Spinal cord (tissue), 10 donors: Measurements from ENCODE around the gene PCA3. TPM values are rescaled to one million over a fixed set of nuclear protein-coding genes. Genes with fewer than 3 reads are reported as not detected.
"Not testable (repeated sequence)": the region's sequence is repeated elsewhere in the genome, so short reads cannot be mapped to it uniquely, and the experiment has no call there.

Source experiments
- DNase-seq, 6 donors: peaks; one replicate each; pipeline versions ENCODE4 v3.0.0 to v3.0.0-alpha.2; 2013 to 2015; ENCODE audit warnings: low spot score in 6 of 6, low read depth in 4 of 6
- H3K27ac ChIP-seq: one replicate; pipeline ENCODE4 v1.5.1; 2013; ENCODE audit warnings: low read depth, low read length, control low read depth
- H3K27me3 ChIP-seq: one replicate; pipeline ENCODE4 v1.6.1; 2013; ENCODE audit warnings: low read length; ENCODE audit not compliant: control insufficient read depth, insufficient read depth
- H3K36me3 ChIP-seq: one replicate; pipeline ENCODE4 v1.6.1; 2013; ENCODE audit warnings: low read length; ENCODE audit not compliant: control insufficient read depth, insufficient read depth
- H3K4me1 ChIP-seq: one replicate; pipeline ENCODE4 v1.6.1; 2013; ENCODE audit warnings: low read length; ENCODE audit not compliant: control insufficient read depth, insufficient read depth
- H3K4me3 ChIP-seq: one replicate; pipeline ENCODE4 v1.5.1; 2013; ENCODE audit warnings: low read depth, low read length, control low read depth
- H3K9me3 ChIP-seq: one replicate; pipeline ENCODE4 v1.6.1; 2013; ENCODE audit warnings: low read length; ENCODE audit not compliant: control insufficient read depth, insufficient read depth
- WGBS: methylation state at CpG from one replicate; pipeline ENCODE4 v1.1.5; 2013; ENCODE audit warnings: missing lambda C conversion rate; ENCODE audit not compliant: insufficient coverage; 5-methylcytosine and 5-hydroxymethylcytosine counted together
- polyA plus RNA-seq, 2 donors: library from polyadenylated mRNA; unstranded; fragments of 120-200 nt; gene quantifications; one replicate each; pipeline ENCODE4 v1.2.1, GENCODE V29; 2013; ENCODE audit not compliant: insufficient read length in 2 of 2
- total RNA-seq, 2 donors: library from RNA; depleted of rRNA in 1 of 2; stranded (reverse); fragments of 120-200 nt in 1 of 2; fragments of >200 nt in 1 of 2; gene quantifications; one replicate each; pipeline versions ENCODE4 v1.2.3 to v1.2.4, GENCODE V29; 2013 to 2014
- donor health status: healthy.

Gene PCA3
- total and polyA plus RNA-seq, 4 donors = 0.39 to 2.4 (median 1.4) TPM

GRCh38 chr9:76729980-76730737, 34.1 kb upstream of the PCA3 start:
- no peaks in the 10 kb centered on the region for H3K27me3 ChIP-seq
- no peaks in the 10 kb centered on the region for H3K4me1 ChIP-seq
- H3K36me3 ChIP-seq = no peaks in the 10 kb centered on the region
- no peak overlapping the region for H3K27ac ChIP-seq
- WGBS = 90% methylated on average over 2 of the region's 8 CpGs
- no peaks in the 10 kb centered on the region for H3K9me3 ChIP-seq
- H3K4me3 ChIP-seq = no peak overlapping the region
- no peak for DNase-seq

- WGBS = 83% methylated on average over 3 of the region's 6 CpGs
- Histone ChIP-seq H3K36me3 (no peaks in the 10 kb centered on the region), H3K27me3 (no peaks in the 10 kb centered on the region), H3K4me1 (no peaks in the 10 kb centered on the region), H3K9me3 (no peaks in the 10 kb centered on the region), H3K27ac (no peak overlapping the region), H3K4me3 (no peak overlapping the region)
- no peak for DNase-seq
Measured at GRCh38 chr9:76730801-76731200, 33.4 kb upstream of the PCA3 start.

GRCh38 chr9:76732341-76732958, 31.8 kb upstream of the PCA3 start:
- Histone ChIP-seq H3K4me1 (no peaks in the 10 kb centered on the region), H3K4me3 (no peak overlapping the region), H3K9me3 (no peaks in the 10 kb centered on the region), H3K36me3 (no peaks in the 10 kb centered on the region), H3K27ac (no peak overlapping the region), H3K27me3 (no peaks in the 10 kb centered on the region)
- no CpG with 5 or more reads among the region's 3 CpGs for WGBS
- no peak for DNase-seq

GRCh38 chr9:76733096-76733495, 31.1 kb upstream of the PCA3 start:
- Histone ChIP-seq H3K27ac (no peak overlapping the region), H3K4me3 (no peak overlapping the region), H3K27me3 (no peaks in the 10 kb centered on the region), H3K4me1 (no peaks in the 10 kb centered on the region), H3K36me3 (no peaks in the 10 kb centered on the region), H3K9me3 (no peaks in the 10 kb centered on the region)
- no peak for DNase-seq
- WGBS = 100% methylated on average over 1 of the region's 1 CpG

- H3K27me3 ChIP-seq = no peaks in the 10 kb centered on the region
- no peaks in the 10 kb centered on the region for H3K9me3 ChIP-seq
- H3K36me3 ChIP-seq = no peaks in the 10 kb centered on the region
- no peaks in the 10 kb centered on the region for H3K4me1 ChIP-seq
- no peak overlapping the region for H3K27ac ChIP-seq
- no peak for DNase-seq
- H3K4me3 ChIP-seq = no peak overlapping the region
- 90% methylated on average over 2 of the region's 3 CpGs for WGBS
Measured at GRCh38 chr9:76734716-76735115, 29.5 kb upstream of the PCA3 start.

- Histone ChIP-seq H3K4me1 (no peaks in the 10 kb centered on the region), H3K36me3 (no peaks in the 10 kb centered on the region), H3K27ac (no peak overlapping the region), H3K9me3 (no peaks in the 10 kb centered on the region), H3K27me3 (no peaks in the 10 kb centered on the region), H3K4me3 (no peak overlapping the region)
- WGBS = 61% methylated on average over 2 of the region's 3 CpGs
- peak in 1 of 6 donors; percentile 66 for DNase-seq
Measured at GRCh38 chr9:76737154-76737902, 26.9 kb upstream of the PCA3 start.

- H3K4me3 ChIP-seq = no peak overlapping the region
- H3K9me3 ChIP-seq = no peaks in the 10 kb centered on the region
- no peaks in the 10 kb centered on the region for H3K36me3 ChIP-seq
- no peaks in the 10 kb centered on the region for H3K4me1 ChIP-seq
- WGBS = no CpG with 5 or more reads among the region's 5 CpGs
- no peak overlapping the region for H3K27ac ChIP-seq
- DNase-seq = no peak
- no peaks in the 10 kb centered on the region for H3K27me3 ChIP-seq
Measured at GRCh38 chr9:76738402-76738801, 25.8 kb upstream of the PCA3 start.

GRCh38 chr9:76741524-76741923, 22.7 kb upstream of the PCA3 start:
- H3K27me3 ChIP-seq = no peaks in the 10 kb centered on the region
- H3K36me3 ChIP-seq = no peaks in the 10 kb centered on the region
- DNase-seq = no peak
- H3K9me3 ChIP-seq = no peaks in the 10 kb centered on the region
- H3K4me3 ChIP-seq = no peak overlapping the region
- WGBS = 83% methylated on average over 3 of the region's 5 CpGs
- no peak overlapping the region for H3K27ac ChIP-seq
- no peaks in the 10 kb centered on the region for H3K4me1 ChIP-seq

- H3K27ac ChIP-seq, H3K4me3 ChIP-seq, DNase-seq, H3K36me3 ChIP-seq, H3K27me3 ChIP-seq, H3K9me3 ChIP-seq, H3K4me1 ChIP-seq: not testable (repeated sequence)
- no CpG with 5 or more reads among the region's 4 CpGs for WGBS
Measured at GRCh38 chr9:76742890-76743289, 21.3 kb upstream of the PCA3 start.
